Naive thymus-derived CD4-positive, alpha-beta T cell (primary cell): ENCODE data around the gene INO80D. TPM values are rescaled to one million over a fixed set of nuclear protein-coding genes. Genes with fewer than 3 reads are reported as not detected.

Experiments
- ATAC-seq: fragments of 150-1000 bp; cut with Tn5 transposase; 2 replicates; pipeline ENCODE4 v1.10.0; 2021; ENCODE audit warnings: mild to moderate bottlenecking, moderate library complexity
- CTCF ChIA-PET: fragments of 350-600 bp; sonication (Branson Sonifier 250); formaldehyde crosslinking; loops from one replicate; lab custom pipeline; 2021; ENCODE audit warnings: antibody characterized with exemption; lab: Charles Lee
- POLR2A ChIA-PET: fragments of 350-600 bp; sonication (Branson Sonifier 250); formaldehyde crosslinking; loops from one replicate; lab custom pipeline; 2021; ENCODE audit warnings: antibody characterized with exemption, inconsistent platforms; lab: Charles Lee
- DNase-seq, 9 donors: peaks; one replicate each; pipeline versions ENCODE4 v3.0.0 to v3.0.0-alpha.2; 2020 to 2022; ENCODE audit warnings: mixed read lengths in 1 of 9
- H3K27ac ChIP-seq: one replicate; pipeline ENCODE4 v1.7.0; 2013; ENCODE audit warnings: mild to moderate bottlenecking, low read depth, low read length, moderate library complexity
- H3K27me3 ChIP-seq, 2 donors: one replicate each; pipeline ENCODE4 v1.7.0; 2013; ENCODE audit warnings: low read length in 2 of 2, mild to moderate bottlenecking in 2 of 2, moderate library complexity in 2 of 2; ENCODE audit not compliant: control insufficient read depth in 2 of 2, insufficient read depth in 2 of 2
- H3K36me3 ChIP-seq, 3 experiments: 1 replicate in 2 of 3; 2 replicates in 1 of 3; pipeline ENCODE4 v1.7.0; 2013; ENCODE audit warnings: low read length in 3 of 3, mild to moderate bottlenecking in 3 of 3, moderate library complexity in 1 of 3; ENCODE audit not compliant: insufficient read depth in 3 of 3, control insufficient read depth in 2 of 3
- H3K4me1 ChIP-seq, 2 donors: one replicate each; pipeline ENCODE4 v1.7.0; 2013; ENCODE audit warnings: low read length in 2 of 2, mild to moderate bottlenecking in 2 of 2, moderate library complexity in 1 of 2; ENCODE audit not compliant: control insufficient read depth in 2 of 2, insufficient read depth in 2 of 2
- H3K4me3 ChIP-seq: 2 replicates; pipeline ENCODE4 v1.7.0; 2013; ENCODE audit warnings: mild to moderate bottlenecking, low read length
- H3K9me3 ChIP-seq, 3 experiments: 1 replicate in 2 of 3; 2 replicates in 1 of 3; pipeline ENCODE4 v1.7.0; 2013; ENCODE audit warnings: low read length in 3 of 3; ENCODE audit not compliant: control insufficient read depth in 2 of 3
- H3K27ac Mint-ChIP-seq, 9 donors: one replicate each; pipeline ENCODE4 v1.8.0; 2020 to 2022; ENCODE audit warnings: mixed read lengths in 9 of 9, mild to moderate bottlenecking in 8 of 9, moderate library complexity in 5 of 9, inconsistent platforms in 2 of 9
- H3K27me3 Mint-ChIP-seq, 5 donors: one replicate each; pipeline ENCODE4 v1.8.0; 2021 to 2022; ENCODE audit warnings: mixed read lengths in 5 of 5, mild to moderate bottlenecking in 1 of 5
- H3K36me3 Mint-ChIP-seq, 5 donors: one replicate each; pipeline ENCODE4 v1.8.0; 2020 to 2022; ENCODE audit warnings: mixed read lengths in 5 of 5, mild to moderate bottlenecking in 3 of 5, inconsistent platforms in 1 of 5
- H3K4me1 Mint-ChIP-seq, 7 donors: one replicate each; pipeline ENCODE4 v1.8.0; 2020 to 2022; ENCODE audit warnings: mixed read lengths in 7 of 7, mild to moderate bottlenecking in 3 of 7, inconsistent platforms in 1 of 7
- H3K4me3 Mint-ChIP-seq, 10 donors: one replicate each; pipeline ENCODE4 v1.8.0; 2020 to 2022; ENCODE audit warnings: mild to moderate bottlenecking in 10 of 10, mixed read lengths in 10 of 10, moderate library complexity in 6 of 10, inconsistent platforms in 2 of 10
- H3K9me3 Mint-ChIP-seq, 11 donors: one replicate each; pipeline ENCODE4 v1.8.0; 2020 to 2022; ENCODE audit warnings: mixed read lengths in 11 of 11, mild to moderate bottlenecking in 4 of 11, inconsistent platforms in 1 of 11, moderate library complexity in 1 of 11
- intact Hi-C, 2 donors: fragments of 100-400 bp; cut with micrococcal nuclease; formaldehyde crosslinking; loops; one replicate each; pipeline ENCODE4 v1.15.1; 2023
- polyA plus RNA-seq, 2 donors: library from polyadenylated mRNA; unstranded; fragments of 300-500 nt; fragmentation: Illumina TruSeq; gene quantifications; one replicate each; pipeline ENCODE4 v1.2.3, GENCODE V29; 2021
- total RNA-seq, 6 experiments: library from RNA in 5 of 6; stranded (reverse) in 5 of 6; gene quantifications; 1 replicate in 5 of 6; 2 replicates in 1 of 6; pipeline ENCODE4 v1.2.3 and lab custom pipeline; 2021 to 2026

INO80D gene
- total and polyA plus RNA-seq, 7 experiments from 2014 or later: 13.4 to 50.9 (median 43.1) TPM

- no peaks in the 10 kb centered on the region for H3K4me1 ChIP-seq
- no peaks in the 10 kb centered on the region for H3K9me3 ChIP-seq
- CTCF ChIA-PET: interaction anchor here (1.1 kb wide), 1 partner anchor 11 kb away, joined by 3 read pairs; no protein-coding TSS in a partner anchor
- Mint-ChIP-seq H3K9me3 (no peaks in the 10 kb centered on the region), H3K27me3 (peaks cover 0 to 17% (median 9%) of the 10 kb centered on the region in 5 donors), H3K27ac (no peak overlapping the region), H3K4me1 (no peaks in the 10 kb centered on the region), H3K4me3 (no peak overlapping the region), H3K36me3 (no peaks in the 10 kb centered on the region)
- H3K4me3 ChIP-seq: no peak overlapping the region
- H3K27ac ChIP-seq: no peak overlapping the region
- POLR2A ChIA-PET: no interaction called here
- no peaks in the 10 kb centered on the region for H3K36me3 ChIP-seq
- DNase-seq: no peak
- H3K27me3 ChIP-seq: no peaks in the 10 kb centered on the region
- intact Hi-C loops: no loop called here
- ATAC-seq: no peak
Observed at GRCh38 chr2:205967391-205968075, 118.4 kb downstream of the INO80D start.

- ATAC-seq: no peak
- ChIA-PET CTCF (no interaction called here), POLR2A (no interaction called here)
- Histone ChIP-seq H3K27ac (no peak overlapping the region), H3K9me3 (no peaks in the 10 kb centered on the region), H3K27me3 (no peaks in the 10 kb centered on the region), H3K4me3 (no peak overlapping the region), H3K36me3 (no peaks in the 10 kb centered on the region), H3K4me1 (no peaks in the 10 kb centered on the region)
- Mint-ChIP-seq H3K4me1 (no peaks in the 10 kb centered on the region), H3K27ac (no peak overlapping the region), H3K4me3 (no peak overlapping the region), H3K9me3 (no peaks in the 10 kb centered on the region), H3K36me3 (no peaks in the 10 kb centered on the region), H3K27me3 (peaks cover 0 to 12% (median 8%) of the 10 kb centered on the region in 5 donors)
- no peak for DNase-seq
- intact Hi-C loops: no loop called here
Observed at GRCh38 chr2:205965707-205966106, 120.3 kb downstream of the INO80D start.

- no peak overlapping the region for H3K4me3 ChIP-seq
- Mint-ChIP-seq H3K27me3 (peaks cover 0 to 8% (median 4%) of the 10 kb centered on the region in 5 donors), H3K27ac (peak overlapping the region in 1 of 9 donors; percentile 18), H3K4me3 (no peak overlapping the region), H3K36me3 (no peaks in the 10 kb centered on the region), H3K4me1 (no peaks in the 10 kb centered on the region), H3K9me3 (no peaks in the 10 kb centered on the region)
- H3K36me3 ChIP-seq: no peaks in the 10 kb centered on the region
- H3K27ac ChIP-seq: no peak overlapping the region
- ChIA-PET POLR2A (no interaction called here), CTCF (no interaction called here)
- ATAC-seq: no peak
- H3K4me1 ChIP-seq: no peaks in the 10 kb centered on the region
- no peaks in the 10 kb centered on the region for H3K27me3 ChIP-seq
- no peaks in the 10 kb centered on the region for H3K9me3 ChIP-seq
- DNase-seq: no peak
- intact Hi-C loops: no loop called here
Observed at GRCh38 chr2:205964111-205964761, 121.7 kb downstream of the INO80D start.

- Mint-ChIP-seq H3K36me3 (no peaks in the 10 kb centered on the region), H3K4me1 (peaks cover 0 to 6% (median 0%) of the 10 kb centered on the region in 7 donors), H3K9me3 (peaks cover 0 to 1% (median 0%) of the 10 kb centered on the region in 11 donors), H3K4me3 (no peak overlapping the region), H3K27me3 (peaks cover 0 to 7% (median 4%) of the 10 kb centered on the region in 5 donors), H3K27ac (no peak overlapping the region)
- no peaks in the 10 kb centered on the region for H3K27me3 ChIP-seq
- ATAC-seq: no peak
- H3K9me3 ChIP-seq: no peaks in the 10 kb centered on the region
- H3K36me3 ChIP-seq: no peaks in the 10 kb centered on the region
- no peak overlapping the region for H3K27ac ChIP-seq
- intact Hi-C loops: no loop called here
- no peak overlapping the region for H3K4me3 ChIP-seq
- DNase-seq: no peak
- CTCF ChIA-PET: no interaction called here
- H3K4me1 ChIP-seq: peaks cover 0 to 4% of the 10 kb centered on the region in 2 donors
- POLR2A ChIA-PET: no interaction called here
Observed at GRCh38 chr2:205959521-205959920, 126.5 kb downstream of the INO80D start.

- no peaks in the 10 kb centered on the region for H3K27me3 ChIP-seq
- ATAC-seq: peak; percentile 63
- intact Hi-C loops: no loop called here
- H3K4me1 ChIP-seq: peaks cover 0 to 4% of the 10 kb centered on the region in 2 donors
- no peak for DNase-seq
- Mint-ChIP-seq H3K4me3 (no peak overlapping the region), H3K27ac (peak overlapping the region in 1 of 9 donors; percentile 40), H3K36me3 (no peaks in the 10 kb centered on the region), H3K9me3 (peaks cover 0 to 7% (median 3%) of the 10 kb centered on the region in 11 donors), H3K27me3 (peaks cover 0 to 5% (median 0%) of the 10 kb centered on the region in 5 donors), H3K4me1 (peaks cover 0 to 6% (median 0%) of the 10 kb centered on the region in 7 donors)
- CTCF ChIA-PET: interaction anchor here (1.0 to 1.7 kb wide), 2 partner anchors 10 kb away, joined by 3 to 8 read pairs; no protein-coding TSS in a partner anchor
- H3K36me3 ChIP-seq: no peaks in the 10 kb centered on the region
- no peak overlapping the region for H3K4me3 ChIP-seq
- POLR2A ChIA-PET: no interaction called here
- H3K9me3 ChIP-seq: no peaks in the 10 kb centered on the region
- no peak overlapping the region for H3K27ac ChIP-seq
Observed at GRCh38 chr2:205957452-205958154, 128.4 kb downstream of the INO80D start.

- H3K27ac Mint-ChIP-seq: no peak overlapping the region
- CTCF ChIA-PET: interaction anchor here (1.2 kb wide), 1 partner anchor 9 kb away, joined by 3 read pairs; no protein-coding TSS in a partner anchor
- no peaks in the 10 kb centered on the region for H3K36me3 ChIP-seq
- intact Hi-C loops: no loop called here
- no peaks in the 10 kb centered on the region for H3K27me3 ChIP-seq
- no peak overlapping the region for H3K27ac ChIP-seq
- H3K9me3 ChIP-seq: no peaks in the 10 kb centered on the region
- H3K9me3 Mint-ChIP-seq: peaks cover 0 to 23% (median 4%) of the 10 kb centered on the region in 11 donors
- H3K36me3 Mint-ChIP-seq: no peaks in the 10 kb centered on the region
- ATAC-seq (no peak), DNase-seq (no peak)
- peaks cover 0 to 4% of the 10 kb centered on the region in 2 donors for H3K4me1 ChIP-seq
- H3K4me3 ChIP-seq: no peak overlapping the region
- peaks cover 0 to 6% (median 0%) of the 10 kb centered on the region in 7 donors for H3K4me1 Mint-ChIP-seq
- POLR2A ChIA-PET: no interaction called here
- H3K4me3 Mint-ChIP-seq: no peak overlapping the region
- H3K27me3 Mint-ChIP-seq: peaks cover 4 to 12% (median 5%) of the 10 kb centered on the region in 5 donors
Observed at GRCh38 chr2:205954707-205955106, 131.3 kb downstream of the INO80D start.
